ENCODE data around the gene UBE2N.

GRCh38 chr12:93442411-93443340, 929 bp upstream of the UBE2N start:
- TF ChIP-seq, protein P1, sequence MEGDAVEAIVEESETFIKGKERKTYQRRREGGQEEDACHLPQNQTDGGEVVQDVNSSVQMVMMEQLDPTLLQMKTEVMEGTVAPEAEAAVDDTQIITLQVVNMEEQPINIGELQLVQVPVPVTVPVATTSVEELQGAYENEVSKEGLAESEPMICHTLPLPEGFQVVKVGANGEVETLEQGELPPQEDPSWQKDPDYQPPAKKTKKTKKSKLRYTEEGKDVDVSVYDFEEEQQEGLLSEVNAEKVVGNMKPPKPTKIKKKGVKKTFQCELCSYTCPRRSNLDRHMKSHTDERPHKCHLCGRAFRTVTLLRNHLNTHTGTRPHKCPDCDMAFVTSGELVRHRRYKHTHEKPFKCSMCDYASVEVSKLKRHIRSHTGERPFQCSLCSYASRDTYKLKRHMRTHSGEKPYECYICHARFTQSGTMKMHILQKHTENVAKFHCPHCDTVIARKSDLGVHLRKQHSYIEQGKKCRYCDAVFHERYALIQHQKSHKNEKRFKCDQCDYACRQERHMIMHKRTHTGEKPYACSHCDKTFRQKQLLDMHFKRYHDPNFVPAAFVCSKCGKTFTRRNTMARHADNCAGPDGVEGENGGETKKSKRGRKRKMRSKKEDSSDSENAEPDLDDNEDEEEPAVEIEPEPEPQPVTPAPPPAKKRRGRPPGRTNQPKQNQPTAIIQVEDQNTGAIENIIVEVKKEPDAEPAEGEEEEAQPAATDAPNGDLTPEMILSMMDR (IDR thresholded peaks at IDR 0.05; ENCODE audit: insufficient read depth, low read length, poor library complexity, severe bottlenecking) = no peak
- no peak for TF ChIP-seq EZH2phosphoT487 (conservative IDR thresholded peaks at IDR 0.05; ENCODE audit: low read length)
